ENCODE data around the gene CYP4F3.
"Not testable (repeated sequence)": the region's sequence is repeated elsewhere in the genome, so short reads cannot be mapped to it uniquely, and the experiment has no call there.

CYP4F3 gene

GRCh38 chr19:15631817-15632216, 8.9 kb upstream of the CYP4F3 start:
- peak in 3 of 5 experiments; percentile 9 to 16 (median 10) for DNase-seq

DNA sequence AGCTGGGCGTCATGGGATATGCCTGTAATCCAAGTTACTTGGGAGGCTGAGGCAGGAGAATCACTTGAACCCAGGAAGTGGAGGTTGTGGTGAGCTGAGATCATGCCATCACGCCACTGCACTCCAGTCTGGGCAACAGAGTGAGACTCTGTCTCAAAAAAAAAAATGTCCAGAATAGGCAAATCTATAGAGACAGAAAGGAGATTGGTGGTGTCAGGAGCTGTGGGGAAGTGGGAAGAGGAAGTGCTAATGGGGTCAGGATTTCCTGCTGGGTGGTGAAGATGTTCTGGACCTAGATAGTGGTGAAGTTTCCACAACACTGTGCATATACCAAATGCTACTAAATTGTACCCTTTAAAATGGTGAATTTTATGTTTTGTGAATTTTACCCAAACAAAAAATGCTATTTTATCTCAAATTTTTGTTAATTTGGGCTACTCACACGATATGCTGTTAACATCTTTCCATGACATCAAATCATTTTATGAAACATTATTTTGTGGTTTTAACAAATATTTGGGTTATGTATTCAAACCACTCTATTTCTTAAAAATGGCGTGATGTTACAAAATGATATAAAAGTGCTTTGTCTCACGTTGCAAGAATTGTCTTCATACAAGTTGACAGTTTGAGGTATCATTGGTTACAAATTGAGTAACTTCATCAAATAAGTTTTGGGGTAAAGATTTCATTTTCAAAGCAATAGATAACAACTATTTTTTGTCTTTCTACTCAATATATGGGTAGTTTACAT, 7.4 kb upstream of the CYP4F3 start:
- no peak for DNase-seq

DNA sequence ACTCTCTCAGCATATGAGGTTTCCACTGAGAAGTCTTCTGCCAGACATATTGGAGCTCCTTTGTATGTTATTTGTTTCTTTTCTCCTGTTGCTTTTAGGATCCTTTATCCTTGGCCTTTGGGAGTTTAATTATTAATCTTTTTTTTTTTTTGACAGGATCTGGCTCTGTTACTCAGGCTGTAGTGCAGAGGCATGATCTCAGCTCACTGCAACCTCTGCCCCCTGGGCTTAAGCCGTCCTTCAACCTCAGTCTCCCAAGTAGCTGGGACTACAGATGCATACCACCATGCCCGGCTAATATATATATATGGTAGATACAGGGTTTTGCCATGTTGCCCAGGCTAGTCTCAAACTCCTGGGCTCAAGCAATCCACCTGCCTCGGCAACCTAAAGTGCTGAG, 6.6 kb upstream of the CYP4F3 start:
- DNase-seq, result no peak

GRCh38 chr19:15635016-15635805, 5.5 kb upstream of the CYP4F3 start:
- no peak for DNase-seq

- no peak for DNase-seq
Observed at GRCh38 chr19:15636026-15636425, 4.7 kb upstream of the CYP4F3 start.

DNA sequence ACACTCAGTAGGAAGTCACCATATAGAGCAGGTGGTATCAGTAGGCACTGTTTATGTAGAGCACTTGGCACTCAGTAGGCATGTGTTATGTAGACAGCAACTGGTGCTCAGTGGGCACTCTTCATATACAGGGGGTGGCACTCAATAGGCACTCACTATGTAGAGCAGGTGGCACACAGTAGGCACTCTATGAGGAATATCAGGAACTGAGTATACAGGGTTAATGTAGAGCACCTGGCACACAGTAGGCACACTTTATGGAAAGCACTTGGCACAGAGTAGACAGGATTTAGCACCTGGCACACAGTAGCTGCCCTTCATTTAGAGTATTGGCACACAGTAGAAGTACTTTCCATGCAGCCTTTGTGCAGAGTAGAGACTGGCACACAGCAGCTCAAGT, 1.1 kb upstream of the CYP4F3 start:
- DNase-seq, result no peak

DNA sequence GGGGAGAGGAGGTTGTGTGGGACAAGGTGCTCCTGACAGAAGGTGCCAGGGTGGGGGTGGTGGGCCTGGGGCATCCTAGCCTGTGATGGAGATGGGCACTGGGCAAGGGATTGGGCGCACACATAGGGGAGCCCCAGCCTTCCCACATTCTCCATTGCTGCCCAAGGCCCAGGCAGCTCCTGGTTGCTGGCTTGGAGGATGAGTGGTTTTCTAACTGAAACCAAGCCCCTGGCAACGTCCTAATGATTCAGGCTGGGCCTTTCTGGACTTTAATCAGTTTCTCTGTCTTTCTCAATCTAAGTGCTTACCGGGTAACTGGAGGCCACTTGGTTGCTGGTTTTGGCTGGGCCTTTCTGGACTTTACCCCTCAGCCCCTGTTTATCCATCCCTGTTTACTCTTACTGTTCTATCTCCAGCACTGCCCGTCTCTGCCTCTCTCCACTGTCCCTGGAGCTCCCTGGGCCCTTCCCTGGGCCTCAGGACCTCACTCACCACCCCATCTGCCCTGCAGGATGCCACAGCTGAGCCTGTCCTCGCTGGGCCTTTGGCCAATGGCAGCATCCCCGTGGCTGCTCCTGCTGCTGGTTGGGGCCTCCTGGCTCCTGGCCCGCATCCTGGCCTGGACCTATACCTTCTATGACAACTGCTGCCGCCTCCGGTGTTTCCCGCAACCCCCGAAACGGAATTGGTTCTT, 354 bp downstream of the CYP4F3 start:
- no peak for DNase-seq

DNA sequence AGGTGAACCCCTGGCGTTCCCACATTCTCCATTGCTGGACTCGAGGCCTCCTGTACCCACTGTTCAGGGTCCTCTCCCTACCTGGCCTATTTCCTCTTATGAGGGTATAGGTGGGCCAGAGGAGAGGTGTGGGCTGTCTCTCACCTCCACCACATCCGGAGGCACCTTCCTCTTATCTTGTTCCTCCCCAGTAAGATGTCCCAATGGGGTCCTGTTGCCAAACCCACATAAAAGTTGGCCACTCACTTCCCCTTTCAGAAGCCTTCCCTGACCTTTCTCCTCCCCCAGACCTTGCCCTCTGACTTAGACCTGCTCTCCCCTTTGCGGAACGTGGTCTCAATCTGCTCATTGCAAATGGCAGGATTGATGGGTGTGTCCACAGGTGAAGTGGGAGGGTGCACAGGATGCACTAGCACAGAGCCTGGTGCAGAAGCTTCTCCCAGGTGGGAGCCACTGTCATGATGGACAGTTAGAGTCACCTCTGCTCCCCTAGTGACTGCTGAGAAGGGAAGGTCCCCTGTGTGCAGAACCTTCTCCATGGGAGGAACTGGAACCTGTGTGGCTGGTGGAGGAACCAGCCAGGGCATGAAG, 1.3 kb downstream of the CYP4F3 start:
- no peak for DNase-seq

GRCh38 chr19:15642807-15643206, 2.1 kb downstream of the CYP4F3 start:
- no peak for DNase-seq

DNA sequence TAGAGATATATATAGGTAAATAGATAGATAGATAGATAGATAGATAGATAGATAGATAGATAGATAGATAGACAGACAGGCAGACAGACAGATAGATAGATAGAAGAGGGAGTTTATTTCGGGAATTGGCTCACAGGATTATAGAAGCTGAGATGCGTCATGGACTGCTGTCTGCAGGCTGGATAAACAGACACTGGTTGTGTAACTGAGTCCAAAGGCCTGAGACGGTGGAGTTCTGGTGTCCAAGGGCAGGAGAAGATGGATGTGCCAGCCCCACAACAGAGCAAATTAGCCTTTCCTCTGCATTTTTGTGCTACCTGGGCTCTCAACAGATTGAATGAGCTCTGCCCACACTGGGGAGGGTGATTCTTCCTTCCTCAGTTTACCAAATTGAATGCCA, 2.7 kb downstream of the CYP4F3 start:
- DNase-seq, result no peak

DNA sequence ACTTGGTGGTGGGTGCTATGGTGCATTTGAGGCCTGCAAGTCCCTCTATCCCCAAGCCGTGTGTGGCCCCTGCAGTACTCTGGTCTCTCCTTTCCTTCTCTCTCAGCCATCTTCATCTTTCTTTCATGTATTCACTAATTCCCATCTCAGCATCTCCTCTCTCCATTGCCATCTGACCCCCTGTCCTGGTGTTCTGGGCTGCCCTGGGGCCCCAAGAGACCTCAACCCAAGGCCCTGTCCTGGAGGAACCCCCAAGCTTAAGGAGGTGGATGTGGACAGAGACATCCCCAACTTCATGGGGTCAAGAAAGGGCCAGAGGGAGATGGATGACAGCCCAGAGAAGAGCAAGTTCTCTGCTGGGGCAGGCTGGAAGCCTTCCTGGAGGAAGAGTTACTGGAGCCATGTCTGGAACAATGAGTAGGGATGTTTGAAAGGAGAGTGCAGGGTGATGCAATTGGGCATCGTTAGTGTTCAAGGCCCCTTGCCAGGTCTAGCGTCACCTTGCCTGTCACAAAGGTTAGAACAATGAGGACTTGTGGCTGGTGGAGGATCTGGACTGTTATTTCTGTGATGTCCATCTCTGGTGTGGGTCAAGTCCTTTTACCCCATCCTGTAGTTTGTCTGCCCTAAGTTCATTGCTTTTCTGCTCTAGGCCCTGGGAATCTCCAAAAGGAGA, 3.5 kb downstream of the CYP4F3 start:
- DNase-seq, result no peak

DNA sequence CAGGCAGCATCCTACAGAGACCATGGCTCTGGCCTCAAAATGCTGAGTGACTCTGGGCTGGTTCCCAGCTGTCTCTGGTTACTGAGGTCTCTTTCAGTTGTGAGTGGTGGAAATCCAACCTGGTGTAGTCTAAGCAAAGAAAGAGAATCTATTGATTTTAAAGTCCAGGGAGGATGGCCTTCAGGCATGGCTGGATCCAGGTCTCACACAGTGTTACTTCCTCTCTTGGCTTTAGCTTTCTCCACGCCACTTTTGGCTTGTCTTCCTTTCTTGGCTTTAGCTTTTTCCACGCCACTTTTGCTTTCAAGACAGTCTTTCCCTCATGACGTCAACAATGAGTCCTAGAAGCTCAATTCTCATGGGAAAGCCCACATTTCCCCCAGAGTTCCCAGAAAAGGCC, 4.1 kb downstream of the CYP4F3 start:
- no peak for DNase-seq

- DNase-seq, result no peak
Observed at GRCh38 chr19:15649526-15649925, 8.8 kb downstream of the CYP4F3 start.

DNA sequence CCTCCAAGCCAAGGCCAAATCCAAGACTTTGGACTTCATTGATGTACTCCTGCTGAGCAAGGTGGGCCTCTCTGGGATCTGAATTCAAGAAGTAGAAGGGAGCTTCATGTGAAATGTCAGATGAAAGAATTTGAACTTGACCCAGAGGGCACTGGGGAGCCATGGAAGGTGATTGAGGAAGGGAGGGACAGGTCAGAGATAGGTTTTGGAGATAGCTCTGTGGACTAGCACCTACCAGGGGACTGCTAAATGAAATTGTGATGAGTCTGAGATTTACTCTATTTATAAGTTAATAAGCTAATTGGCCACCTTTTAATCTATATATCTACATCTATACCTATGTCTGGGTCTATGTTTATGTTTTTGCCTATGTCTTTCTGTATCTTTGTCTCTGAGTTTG, 9.4 kb downstream of the CYP4F3 start:
- DNase-seq, result not testable (repeated sequence)

GRCh38 chr19:15651791-15652190, 11.1 kb downstream of the CYP4F3 start:
- DNase-seq, result no peak

DNA sequence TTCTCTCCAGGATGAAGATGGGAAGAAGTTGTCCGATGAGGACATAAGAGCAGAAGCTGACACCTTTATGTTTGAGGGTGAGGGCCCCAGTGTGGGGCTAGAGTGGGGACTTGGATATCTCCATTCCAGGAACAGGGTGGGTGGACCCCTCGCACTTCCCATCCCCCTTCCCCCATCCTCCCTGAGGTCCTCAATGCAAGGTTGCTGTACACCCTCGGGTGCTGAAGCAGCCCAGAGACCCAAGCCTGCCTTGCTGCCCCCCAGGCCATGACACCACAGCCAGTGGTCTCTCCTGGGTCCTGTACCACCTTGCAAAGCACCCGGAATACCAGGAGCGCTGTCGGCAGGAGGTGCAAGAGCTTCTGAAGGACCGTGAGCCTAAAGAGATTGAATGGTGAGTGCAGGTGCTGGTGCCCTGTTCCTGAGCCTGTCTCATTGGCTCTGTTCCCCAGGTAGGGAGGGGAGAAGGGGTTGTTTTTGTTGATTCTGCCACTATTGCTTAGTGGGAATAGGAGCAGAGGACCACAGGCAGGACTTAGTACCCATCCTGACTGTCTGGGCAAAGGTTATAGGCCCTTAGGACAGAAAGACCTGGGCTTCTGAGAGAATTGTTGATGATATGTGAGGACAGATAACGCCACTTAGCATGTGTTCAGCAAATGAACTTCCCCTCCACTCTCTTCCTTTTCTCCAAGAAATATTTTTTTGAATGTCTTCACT, 12.0 kb downstream of the CYP4F3 start:
- no peak for DNase-seq

DNA sequence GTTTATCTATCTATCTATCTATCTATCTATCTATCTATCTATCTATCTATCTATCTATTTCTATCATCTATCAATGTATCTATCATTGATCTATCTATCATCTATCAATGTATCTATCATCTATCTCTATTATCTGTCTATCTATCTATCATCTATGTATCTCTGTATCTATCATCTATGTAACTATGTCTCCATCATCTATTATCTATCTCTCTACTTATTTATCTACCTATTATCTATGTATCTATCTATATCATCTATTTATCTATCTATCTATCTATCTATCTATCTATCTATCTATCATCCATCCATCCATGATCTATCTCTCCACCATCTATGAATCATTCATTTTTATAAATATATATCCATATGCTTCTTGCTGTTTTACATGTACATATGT, 15.8 kb downstream of the CYP4F3 start:
- no peak for DNase-seq

GRCh38 chr19:15663247-15663646, 22.6 kb downstream of the CYP4F3 start:
- DNase-seq, result no peak

GRCh38 chr19:15666186-15666585, 25.5 kb downstream of the CYP4F3 start:
- DNase-seq, result no peak

DNA sequence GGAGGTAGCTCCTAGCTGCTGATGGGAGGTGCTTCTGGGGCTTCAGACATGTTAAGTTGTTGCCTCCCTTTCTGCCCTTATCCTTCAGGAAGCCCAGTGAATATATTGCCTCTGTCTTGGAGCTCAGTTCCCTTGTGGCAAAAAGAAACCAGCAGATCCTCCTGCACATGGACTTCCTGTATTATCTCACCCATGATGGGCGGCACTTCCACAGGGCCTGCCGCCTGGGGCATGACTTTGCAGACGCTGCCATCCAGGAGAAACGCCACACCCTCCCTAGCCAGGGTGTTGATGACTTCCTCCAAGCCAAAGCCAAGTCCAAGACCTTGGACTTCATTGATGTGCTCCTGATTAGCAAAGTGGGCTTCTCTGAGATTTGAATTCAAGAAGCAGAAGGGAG, 26.2 kb downstream of the CYP4F3 start:
- DNase-seq, result no peak

DNA sequence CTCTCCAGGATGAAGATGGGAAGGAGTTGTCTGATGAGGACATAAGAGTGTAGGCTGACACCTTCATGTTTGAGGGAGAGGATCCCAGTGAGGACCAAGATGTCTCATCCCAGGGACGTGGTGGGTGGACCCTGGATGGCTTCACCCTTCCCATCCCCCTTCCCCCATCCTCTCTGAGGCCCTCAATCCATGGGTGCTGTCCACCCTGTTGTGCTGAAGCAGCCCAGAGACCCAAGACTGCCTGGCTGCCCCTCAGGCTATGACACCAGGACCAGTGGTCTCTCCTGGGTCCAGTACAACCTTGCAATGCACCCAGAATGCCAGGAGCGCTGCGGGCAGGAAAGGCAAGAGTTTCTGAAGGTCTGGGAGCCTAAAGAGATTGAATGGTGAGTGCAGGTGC, 28.7 kb downstream of the CYP4F3 start:
- no peak for DNase-seq

DNA sequence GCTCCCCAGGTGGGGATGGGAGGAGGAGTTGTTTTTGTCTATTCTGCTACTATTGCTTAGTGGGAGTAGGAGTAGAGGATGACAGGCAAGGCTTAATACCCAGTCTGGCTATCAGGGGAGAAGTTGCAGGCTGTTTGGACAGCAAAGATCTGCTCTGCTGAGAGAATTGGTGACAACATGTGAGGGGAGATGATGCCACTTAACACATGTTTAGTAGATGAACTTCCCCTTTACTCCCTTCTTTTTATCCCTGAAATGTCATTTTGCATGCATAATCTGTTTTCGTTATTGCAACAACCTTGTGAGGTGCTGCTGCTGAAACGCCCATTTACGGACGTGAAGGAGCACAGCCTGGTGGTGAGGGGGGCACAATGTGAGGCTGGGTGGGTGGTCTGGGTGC, 29.2 kb downstream of the CYP4F3 start:
- no peak for DNase-seq

Data from T-helper 2 cell (primary cell).